ENCODE results near the gene C4orf50. TPM values are rescaled to one million over a fixed set of nuclear protein-coding genes. Genes with fewer than 3 reads are reported as not detected.

C4orf50 gene
- total and polyA plus RNA-seq, 2 experiments from 2014 or later = not detected

DNA sequence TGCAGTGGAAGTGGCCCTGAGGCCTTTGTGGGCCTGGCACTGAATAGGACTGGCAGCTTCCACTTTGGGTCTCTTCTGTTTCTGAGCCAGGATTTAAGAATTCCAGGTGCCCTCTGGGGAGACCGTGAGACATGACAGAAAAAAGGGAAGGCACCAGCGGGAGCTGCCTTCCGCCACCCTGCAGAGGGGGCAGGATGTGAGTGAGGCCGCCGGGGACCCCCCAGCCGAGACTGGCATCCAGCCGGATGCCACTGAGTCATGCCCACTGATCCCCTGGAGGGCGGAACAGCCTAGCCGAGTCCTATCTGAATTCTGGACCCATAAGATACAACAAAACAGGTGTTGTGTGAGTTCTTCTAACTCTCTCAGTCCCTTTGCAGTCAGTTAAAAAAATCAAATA is 41.3 kb downstream of the C4orf50 start:
- H3K9me3 ChIP-seq (ENCODE audit: low read depth) = no peaks in the 10 kb centered on the region
- no peak overlapping the region for H3K4me2 ChIP-seq (ENCODE audit: unreplicated experiment)
- H3K4me1 ChIP-seq (ENCODE audit: insufficient read depth) = no peaks in the 10 kb centered on the region
- H3K9ac ChIP-seq = no peak overlapping the region
- no peak overlapping the region for H3K27ac ChIP-seq
- no peaks in the 10 kb centered on the region for H3K79me2 ChIP-seq (ENCODE audit: insufficient read depth)
- H3K27me3 ChIP-seq (replicated peaks; ENCODE audit: insufficient read depth) = peaks cover 14% of the 10 kb centered on the region; the same call in 1 of the 2 replicates
- no peaks in the 10 kb centered on the region for H3K9me2 ChIP-seq (ENCODE audit: insufficient read depth)
- no peaks in the 10 kb centered on the region for H3F3A ChIP-seq (ENCODE audit: insufficient read depth)
- DNase-seq = no peak
- no peaks in the 10 kb centered on the region for H4K20me1 ChIP-seq (ENCODE audit: insufficient read depth)
- in situ Hi-C loops (cut with MboI) = no loop called here
- H3K4me3 ChIP-seq = no peak overlapping the region
- no peak for TF ChIP-seq EZH2phosphoT487 (IDR thresholded peaks at IDR 0.05; ENCODE audit: insufficient read depth, low read depth)
- no peak for TF ChIP-seq EZH2 (IDR thresholded peaks at IDR 0.05; ENCODE audit: insufficient read depth, poor library complexity, severe bottlenecking)
- WGBS, 2 experiments (ENCODE audit: low coverage in 1 of 2, low lambda C conversion rate in 2 of 2, missing lambda C conversion rate in 2 of 2) = 53 to 54% methylated on average over 9 of the region's 9 CpGs
- H3K36me3 ChIP-seq (ENCODE audit: low read depth) = no peaks in the 10 kb centered on the region
- no peak overlapping the region for H2AFZ ChIP-seq

DNA sequence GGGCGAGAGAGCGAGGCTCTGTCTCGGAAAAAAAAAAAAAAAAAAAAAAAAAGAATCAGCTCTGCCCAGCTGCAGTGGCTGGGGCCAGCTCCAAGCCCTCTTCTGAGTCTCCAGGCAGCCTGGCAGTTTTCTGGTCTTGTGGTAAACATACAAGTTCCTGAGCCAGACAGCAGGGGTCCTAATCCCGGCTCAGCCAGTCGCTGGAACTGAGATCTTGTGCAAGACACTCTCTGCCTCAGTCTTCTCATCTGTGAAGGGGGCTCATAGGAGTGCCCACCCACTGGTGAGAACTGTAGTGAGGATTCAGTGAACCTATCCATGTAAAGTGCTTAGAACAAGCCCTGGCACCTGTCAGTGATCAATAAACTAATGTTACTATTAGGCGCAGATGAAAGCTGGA is 41.8 kb downstream of the C4orf50 start:
- Histone ChIP-seq H3K4me1 (ENCODE audit: insufficient read depth) (no peaks in the 10 kb centered on the region), H3F3A (ENCODE audit: insufficient read depth) (no peaks in the 10 kb centered on the region), H3K9ac (no peak overlapping the region), H3K9me3 (ENCODE audit: low read depth) (no peaks in the 10 kb centered on the region), H2AFZ (no peak overlapping the region), H3K27me3 (replicated peaks; ENCODE audit: insufficient read depth) (peaks cover 14% of the 10 kb centered on the region; the same call in 1 of the 2 replicates), H3K4me2 (ENCODE audit: unreplicated experiment) (no peak overlapping the region), H4K20me1 (ENCODE audit: insufficient read depth) (no peaks in the 10 kb centered on the region), H3K9me2 (ENCODE audit: insufficient read depth) (no peaks in the 10 kb centered on the region), H3K36me3 (ENCODE audit: low read depth) (no peaks in the 10 kb centered on the region), H3K79me2 (ENCODE audit: insufficient read depth) (no peaks in the 10 kb centered on the region), H3K27ac (no peak overlapping the region), H3K4me3 (no peak overlapping the region)
- TF ChIP-seq EZH2phosphoT487 (IDR thresholded peaks at IDR 0.05; ENCODE audit: insufficient read depth, low read depth) (no peak), EZH2 (IDR thresholded peaks at IDR 0.05; ENCODE audit: insufficient read depth, poor library complexity, severe bottlenecking) (no peak)
- DNase-seq = no peak
- WGBS, 2 experiments (ENCODE audit: low coverage in 1 of 2, low lambda C conversion rate in 2 of 2, missing lambda C conversion rate in 2 of 2) = 45 to 48% methylated on average over 6 of the region's 6 CpGs
- in situ Hi-C loops (cut with MboI) = no loop called here

DNA sequence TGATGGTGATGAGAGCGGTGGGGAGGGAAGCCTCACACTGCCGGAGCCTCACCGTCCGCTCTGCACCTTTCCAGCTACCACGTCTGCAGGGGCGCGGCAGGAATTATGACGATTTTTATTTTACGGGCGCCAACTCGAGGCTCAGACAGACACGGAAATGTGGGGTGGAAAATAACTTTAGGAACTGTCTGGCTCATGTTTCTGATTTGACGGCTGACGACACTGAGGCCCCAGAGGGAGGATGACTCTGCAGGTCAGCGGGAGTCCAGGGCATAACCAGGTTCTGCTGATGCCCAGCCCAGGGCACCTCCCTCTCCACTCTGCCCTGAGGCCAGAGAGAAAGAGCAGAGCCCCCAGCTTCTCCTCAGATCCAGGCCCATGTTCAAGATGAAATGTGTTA is 43.9 kb downstream of the C4orf50 start:
- TF ChIP-seq EZH2 (IDR thresholded peaks at IDR 0.05; ENCODE audit: insufficient read depth, poor library complexity, severe bottlenecking) = no peak
- TF ChIP-seq EZH2phosphoT487 (IDR thresholded peaks at IDR 0.05; ENCODE audit: insufficient read depth, low read depth) = no peak
- H3F3A ChIP-seq (ENCODE audit: insufficient read depth) = no peaks in the 10 kb centered on the region
- H3K27me3 ChIP-seq (replicated peaks; ENCODE audit: insufficient read depth) = peaks cover 13% of the 10 kb centered on the region; the same call in 1 of the 2 replicates
- H3K36me3 ChIP-seq (ENCODE audit: low read depth) = no peaks in the 10 kb centered on the region
- H3K27ac ChIP-seq = no peak overlapping the region
- DNase-seq = peak; percentile 12
- H3K4me3 ChIP-seq = no peak overlapping the region
- H3K9me3 ChIP-seq (ENCODE audit: low read depth) = no peaks in the 10 kb centered on the region
- no peaks in the 10 kb centered on the region for H3K9me2 ChIP-seq (ENCODE audit: insufficient read depth)
- H3K4me1 ChIP-seq (ENCODE audit: insufficient read depth) = no peaks in the 10 kb centered on the region
- H2AFZ ChIP-seq = no peak overlapping the region
- no peak overlapping the region for H3K9ac ChIP-seq
- no peak overlapping the region for H3K4me2 ChIP-seq (ENCODE audit: unreplicated experiment)
- no peaks in the 10 kb centered on the region for H4K20me1 ChIP-seq (ENCODE audit: insufficient read depth)
- 15% methylated on average over 15 of the region's 15 CpGs for WGBS, 2 experiments (ENCODE audit: low coverage in 1 of 2, low lambda C conversion rate in 2 of 2, missing lambda C conversion rate in 2 of 2)
- no peaks in the 10 kb centered on the region for H3K79me2 ChIP-seq (ENCODE audit: insufficient read depth)
- in situ Hi-C loops (cut with MboI) = no loop called here

DNA sequence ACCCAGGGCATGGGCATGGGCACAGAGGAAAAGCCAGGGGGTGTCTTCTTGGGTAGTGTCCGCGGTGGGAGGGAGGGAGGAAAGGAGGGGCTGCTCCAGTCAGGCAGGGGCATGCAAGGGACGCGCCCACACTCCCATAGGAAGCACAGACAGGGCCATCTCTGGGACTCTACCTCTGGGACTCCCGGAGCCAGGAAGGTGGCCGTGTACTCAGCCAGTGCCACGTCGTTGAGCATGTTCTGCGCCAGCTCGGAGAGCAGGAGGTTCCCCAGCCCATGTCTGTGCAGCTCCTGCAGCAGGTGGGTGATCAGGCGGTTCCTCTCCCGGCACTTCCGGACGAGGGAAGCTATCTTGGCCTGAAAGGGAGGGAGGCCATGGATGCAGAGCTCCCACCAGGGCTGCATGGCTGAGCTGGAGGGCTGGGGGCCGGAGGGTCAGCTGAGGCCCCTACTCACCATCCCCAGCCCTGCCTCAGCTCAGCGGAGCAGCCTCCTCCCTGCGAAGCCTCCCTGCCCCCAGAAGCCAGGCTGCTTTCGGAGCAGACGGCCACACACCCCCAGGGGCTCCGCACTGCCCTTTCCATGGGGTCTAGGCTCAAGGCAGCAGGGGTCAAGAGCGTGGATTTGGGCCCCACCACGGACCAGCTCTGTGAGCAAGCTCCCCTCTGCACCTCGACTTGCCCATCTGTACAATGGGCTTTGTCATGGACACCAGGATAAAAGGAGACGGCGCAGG is 44.6 kb downstream of the C4orf50 start:
- no peaks in the 10 kb centered on the region for H3K9me3 ChIP-seq (ENCODE audit: low read depth)
- no peak overlapping the region for H3K4me3 ChIP-seq
- 56 to 62% methylated on average over 19 to 23 of the region's 25 CpGs for WGBS, 2 experiments (ENCODE audit: low coverage in 1 of 2, low lambda C conversion rate in 2 of 2, missing lambda C conversion rate in 2 of 2)
- H3K27me3 ChIP-seq (replicated peaks; ENCODE audit: insufficient read depth) = peaks cover 7% of the 10 kb centered on the region; the same call in 1 of the 2 replicates
- H3K9ac ChIP-seq = no peak overlapping the region
- no peak for DNase-seq
- no peaks in the 10 kb centered on the region for H3K4me1 ChIP-seq (ENCODE audit: insufficient read depth)
- H2AFZ ChIP-seq = no peak overlapping the region
- H3K9me2 ChIP-seq (ENCODE audit: insufficient read depth) = no peaks in the 10 kb centered on the region
- no peaks in the 10 kb centered on the region for H3F3A ChIP-seq (ENCODE audit: insufficient read depth)
- no peak overlapping the region for H3K4me2 ChIP-seq (ENCODE audit: unreplicated experiment)
- TF ChIP-seq EZH2phosphoT487 (IDR thresholded peaks at IDR 0.05; ENCODE audit: insufficient read depth, low read depth) = no peak
- no peak for TF ChIP-seq EZH2 (IDR thresholded peaks at IDR 0.05; ENCODE audit: insufficient read depth, poor library complexity, severe bottlenecking)
- in situ Hi-C loops (cut with MboI) = no loop called here
- no peaks in the 10 kb centered on the region for H3K79me2 ChIP-seq (ENCODE audit: insufficient read depth)
- no peaks in the 10 kb centered on the region for H4K20me1 ChIP-seq (ENCODE audit: insufficient read depth)
- no peak overlapping the region for H3K27ac ChIP-seq
- no peaks in the 10 kb centered on the region for H3K36me3 ChIP-seq (ENCODE audit: low read depth)

Measured in GM23248 (cell line).